Measurements from ENCODE around the gene TCF23.

The TCF23 gene

DNA sequence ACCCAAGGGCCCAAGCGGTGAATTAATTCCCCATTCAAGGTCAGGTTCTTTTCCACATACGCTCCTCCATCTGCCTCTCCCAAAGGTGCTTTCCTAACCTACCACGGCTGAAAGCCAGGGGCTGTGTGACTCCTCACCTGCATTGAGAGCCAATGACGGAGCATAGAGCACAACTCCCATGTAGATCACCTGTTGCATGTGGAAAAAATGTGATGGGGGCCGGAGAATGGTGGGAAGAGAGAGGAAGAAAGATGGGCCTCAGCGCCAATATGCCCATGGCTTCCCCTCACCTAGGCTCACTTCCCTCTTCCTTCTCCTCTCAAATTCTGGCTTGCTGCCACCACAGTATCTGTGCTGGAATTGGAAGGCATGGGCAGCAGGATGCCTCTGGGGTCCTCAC, 57.5 kb downstream of the TCF23 start:
- no peaks in the 10 kb centered on the region for H3K27me3 ChIP-seq
- no peak overlapping the region for H3K27ac ChIP-seq
- no peak overlapping the region for H3K4me3 ChIP-seq (ENCODE audit: low read depth in 1 of 2, low read length in 1 of 2)
- peaks cover 3 to 4% of the 10 kb centered on the region in 2 experiments for H3K4me1 ChIP-seq (ENCODE audit: control insufficient read depth in 1 of 2, insufficient read depth in 1 of 2, low read depth in 1 of 2, low read length in 1 of 2)
- TF ChIP-seq, protein P1, sequence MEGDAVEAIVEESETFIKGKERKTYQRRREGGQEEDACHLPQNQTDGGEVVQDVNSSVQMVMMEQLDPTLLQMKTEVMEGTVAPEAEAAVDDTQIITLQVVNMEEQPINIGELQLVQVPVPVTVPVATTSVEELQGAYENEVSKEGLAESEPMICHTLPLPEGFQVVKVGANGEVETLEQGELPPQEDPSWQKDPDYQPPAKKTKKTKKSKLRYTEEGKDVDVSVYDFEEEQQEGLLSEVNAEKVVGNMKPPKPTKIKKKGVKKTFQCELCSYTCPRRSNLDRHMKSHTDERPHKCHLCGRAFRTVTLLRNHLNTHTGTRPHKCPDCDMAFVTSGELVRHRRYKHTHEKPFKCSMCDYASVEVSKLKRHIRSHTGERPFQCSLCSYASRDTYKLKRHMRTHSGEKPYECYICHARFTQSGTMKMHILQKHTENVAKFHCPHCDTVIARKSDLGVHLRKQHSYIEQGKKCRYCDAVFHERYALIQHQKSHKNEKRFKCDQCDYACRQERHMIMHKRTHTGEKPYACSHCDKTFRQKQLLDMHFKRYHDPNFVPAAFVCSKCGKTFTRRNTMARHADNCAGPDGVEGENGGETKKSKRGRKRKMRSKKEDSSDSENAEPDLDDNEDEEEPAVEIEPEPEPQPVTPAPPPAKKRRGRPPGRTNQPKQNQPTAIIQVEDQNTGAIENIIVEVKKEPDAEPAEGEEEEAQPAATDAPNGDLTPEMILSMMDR (IDR thresholded peaks at IDR 0.05), result no peak
- peaks cover 14% of the 10 kb centered on the region for H3K36me3 ChIP-seq
- no peaks in the 10 kb centered on the region for H3K9me3 ChIP-seq

Data from neutrophil (primary cell).